ENCODE data around the gene GPR171.

Gene GPR171

GRCh38 chr3:151197228-151197627 is 5.8 kb downstream of the GPR171 start:
- Histone ChIP-seq H3K4me1 (no peaks in the 10 kb centered on the region), H3K9me3 (no peaks in the 10 kb centered on the region), H3K36me3 (peaks cover 5% of the 10 kb centered on the region), H3K4me3 (ENCODE audit: low read depth, low read length) (no peak overlapping the region), H3K27me3 (no peaks in the 10 kb centered on the region)
- DNase-seq = no peak
- TF ChIP-seq CTCF (IDR thresholded peaks at IDR 0.05; ENCODE audit: low read depth, low read length) = no peak

- H3K27me3 ChIP-seq = no peaks in the 10 kb centered on the region
- H3K4me3 ChIP-seq (ENCODE audit: low read depth, low read length) = no peak overlapping the region
- H3K36me3 ChIP-seq = peaks cover 7% of the 10 kb centered on the region
- no peaks in the 10 kb centered on the region for H3K9me3 ChIP-seq
- DNase-seq = no peak
- no peaks in the 10 kb centered on the region for H3K4me1 ChIP-seq
- no peak for TF ChIP-seq CTCF (IDR thresholded peaks at IDR 0.05; ENCODE audit: low read depth, low read length)
Observed at GRCh38 chr3:151196434-151196833, 6.6 kb downstream of the GPR171 start.

- H3K4me1 ChIP-seq = no peaks in the 10 kb centered on the region
- DNase-seq = no peak
- H3K27me3 ChIP-seq = no peaks in the 10 kb centered on the region
- TF ChIP-seq CTCF (IDR thresholded peaks at IDR 0.05; ENCODE audit: low read depth, low read length) = no peak
- H3K9me3 ChIP-seq = no peaks in the 10 kb centered on the region
- H3K4me3 ChIP-seq (ENCODE audit: low read depth, low read length) = no peak overlapping the region
- peaks cover 14% of the 10 kb centered on the region for H3K36me3 ChIP-seq
Observed at GRCh38 chr3:151195826-151196225, 7.2 kb downstream of the GPR171 start.

GRCh38 chr3:151192545-151192944 is 10.5 kb downstream of the GPR171 start:
- TF ChIP-seq CTCF (IDR thresholded peaks at IDR 0.05; ENCODE audit: low read depth, low read length) = no peak

GRCh38 chr3:151191095-151191494 is 11.9 kb downstream of the GPR171 start:
- Histone ChIP-seq H3K4me1 (no peaks in the 10 kb centered on the region), H3K27me3 (no peaks in the 10 kb centered on the region), H3K9me3 (no peaks in the 10 kb centered on the region), H3K4me3 (ENCODE audit: low read depth, low read length) (no peak overlapping the region), H3K36me3 (peaks cover 17% of the 10 kb centered on the region)
- DNase-seq = no peak
- TF ChIP-seq CTCF (IDR thresholded peaks at IDR 0.05; ENCODE audit: low read depth, low read length) = no peak

More at GRCh38 chr3:151192545-151192944, 10.5 kb downstream of the GPR171 start:
- Histone ChIP-seq H3K27me3 (no peaks in the 10 kb centered on the region), H3K9me3 (no peaks in the 10 kb centered on the region), H3K4me1 (no peaks in the 10 kb centered on the region), H3K4me3 (ENCODE audit: low read depth, low read length) (no peak overlapping the region), H3K36me3 (peaks cover 17% of the 10 kb centered on the region)
- DNase-seq = no peak

GRCh38 chr3:151183265-151183671 is 19.7 kb downstream of the GPR171 start:
- Histone ChIP-seq H3K4me3 (ENCODE audit: low read depth, low read length) (no peak overlapping the region), H3K9me3 (no peaks in the 10 kb centered on the region), H3K27me3 (no peaks in the 10 kb centered on the region), H3K4me1 (peaks cover 8% of the 10 kb centered on the region; the same call in 1 of the 2 replicates), H3K36me3 (no peaks in the 10 kb centered on the region; the same call in 1 of the 2 replicates)
- no peak for TF ChIP-seq CTCF (IDR thresholded peaks at IDR 0.05; ENCODE audit: low read depth, low read length)
- no peak for DNase-seq

All from BE2C (cell line).